PC-9 (cell line): Measurements from ENCODE around the gene PRSS2. TPM values are rescaled to one million over a fixed set of nuclear protein-coding genes. Genes with fewer than 3 reads are reported as not detected.

Experiments
- BruUV-seq: library from RNA; stranded (reverse); fragments of 400-500 nt; replicated peaks from 2 replicates; lab custom pipeline; 2021; lab: Mats Ljungman, UMichigan
- CTCF ChIA-PET: fragments of 300-600 bp; sonication (Branson Sonifier 250); formaldehyde crosslinking; loops from one replicate; lab custom pipeline; 2022; ENCODE audit warnings: antibody characterized with exemption; lab: Charles Lee
- POLR2A ChIA-PET: fragments of 300-600 bp; sonication (Branson Sonifier 250); formaldehyde crosslinking; loops from one replicate; lab custom pipeline; 2022; ENCODE audit warnings: antibody characterized with exemption; ENCODE audit not compliant: unreplicated experiment; lab: Charles Lee
- DNase-seq, 2 experiments: peaks; one replicate each; pipeline versions ENCODE4 v3.0.0 to v3.0.0-alpha.2; 2015 to 2022; ENCODE audit warnings: mixed read lengths in 1 of 2
- H2AFZ ChIP-seq: fragments of 200-600 bp; sonication (generic); 2 replicates; pipeline ENCODE4 v1.8.1; 2017; ENCODE audit warnings: antibody characterized with exemption
- H3F3A ChIP-seq: fragments of 200-600 bp; sonication (generic); 2 replicates; pipeline ENCODE4 v1.8.1; 2017; ENCODE audit warnings: antibody characterized with exemption, mild to moderate bottlenecking, low read depth; ENCODE audit not compliant: insufficient read depth
- H3K27ac ChIP-seq: fragments of 200-600 bp; sonication (generic); 2 replicates; pipeline ENCODE4 v1.6.1; 2016; ENCODE audit warnings: mixed run types
- H3K27me3 ChIP-seq: fragments of 200-600 bp; sonication (generic); 2 replicates; pipeline ENCODE4 v1.6.1; 2016; ENCODE audit warnings: low read depth, mixed run types; ENCODE audit not compliant: insufficient read depth
- H3K36me3 ChIP-seq: fragments of 200-600 bp; sonication (generic); 2 replicates; pipeline ENCODE4 v1.6.1; 2016; ENCODE audit warnings: low read depth, mixed run types
- H3K4me1 ChIP-seq: fragments of 200-600 bp; sonication (generic); replicated peaks from 2 replicates; pipeline ENCODE4 v1.6.1; 2016; ENCODE audit warnings: mixed run types; ENCODE audit not compliant: insufficient read depth
- H3K4me2 ChIP-seq: fragments of 200-600 bp; sonication (generic); 2 replicates; pipeline ENCODE4 v1.6.1; 2017; ENCODE audit warnings: mixed run types
- H3K4me3 ChIP-seq: fragments of 200-600 bp; sonication (generic); 2 replicates; pipeline ENCODE4 v1.6.1; 2016; ENCODE audit warnings: mixed run types
- H3K79me2 ChIP-seq: fragments of 200-600 bp; sonication (generic); 2 replicates; pipeline ENCODE4 v1.6.1; 2017; ENCODE audit warnings: low read depth, mixed run types
- H3K9me2 ChIP-seq: fragments of 200-600 bp; sonication (generic); 2 replicates; pipeline ENCODE4 v1.8.1; 2017; ENCODE audit warnings: mild to moderate bottlenecking; ENCODE audit not compliant: insufficient read depth
- H3K9me3 ChIP-seq: fragments of 200-600 bp; sonication (generic); 2 replicates; pipeline ENCODE4 v1.8.1; 2016; ENCODE audit warnings: low read depth; ENCODE audit not compliant: insufficient read depth
- H4K20me1 ChIP-seq: fragments of 200-600 bp; sonication (generic); 2 replicates; pipeline ENCODE4 v1.8.1; 2017; ENCODE audit not compliant: insufficient read depth
- EZH2 ChIP-seq: fragments of 200-600 bp; sonication (generic); IDR thresholded peaks from 2 replicates; pipeline ENCODE4 v1.8.0; 2017; ENCODE audit warnings: antibody characterized with exemption, low read depth
- intact Hi-C: fragments of 100-400 bp; cut with micrococcal nuclease; formaldehyde crosslinking; loops from one replicate; pipeline ENCODE4 v1.10.0; 2022; ENCODE audit not compliant: unreplicated experiment
- total RNA-seq: library from RNA; stranded (reverse); gene quantifications from 2 replicates; pipeline ENCODE4 v1.2.3, GENCODE V29; 2021
- TF ChIP-seq, protein P1 (sequence below): fragments of 200-600 bp; sonication (generic); conservative IDR thresholded peaks from 2 replicates; pipeline ENCODE4 v1.6.1; 2017; ENCODE audit warnings: mixed run types, antibody characterized with exemption, mild to moderate bottlenecking, moderate library complexity

PRSS2 gene
- total RNA-seq, 1 experiment from 2014 or later, result not detected

DNA sequence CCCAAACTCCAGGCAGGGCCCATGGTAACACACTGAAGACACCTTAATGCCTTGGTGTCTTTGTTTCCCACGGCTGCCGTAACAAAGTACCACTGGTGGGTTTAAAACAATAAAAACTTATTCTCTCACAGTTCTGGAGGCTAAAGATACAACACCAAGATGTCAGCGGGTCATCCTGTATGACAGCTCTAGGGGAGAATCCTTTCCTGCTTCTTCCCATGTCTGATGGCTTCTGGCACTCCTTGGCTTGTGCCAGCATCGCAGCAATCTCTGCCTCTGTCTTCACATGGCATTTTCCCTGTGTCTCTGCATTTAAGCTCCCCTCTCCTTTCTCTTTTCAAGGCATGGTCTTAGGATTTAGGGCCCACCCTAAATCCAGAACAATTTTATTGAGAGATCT, 33.1 kb downstream of the PRSS2 start:
- Histone ChIP-seq H3F3A (peaks cover 25% of the 10 kb centered on the region), H3K27ac (no peak overlapping the region), H3K27me3 (no peaks in the 10 kb centered on the region), H3K4me3 (no peak overlapping the region), H3K9me2 (no peaks in the 10 kb centered on the region), H3K9me3 (no peaks in the 10 kb centered on the region; the same call in 1 of the 2 replicates), H3K4me1 (peaks cover 36% of the 10 kb centered on the region), H2AFZ (no peak overlapping the region), H3K79me2 (peaks cover 20% of the 10 kb centered on the region), H3K4me2 (no peak overlapping the region), H3K36me3 (peaks cover 27% of the 10 kb centered on the region; the same call in 1 of the 2 replicates), H4K20me1 (no peaks in the 10 kb centered on the region)
- TF ChIP-seq, protein P1, sequence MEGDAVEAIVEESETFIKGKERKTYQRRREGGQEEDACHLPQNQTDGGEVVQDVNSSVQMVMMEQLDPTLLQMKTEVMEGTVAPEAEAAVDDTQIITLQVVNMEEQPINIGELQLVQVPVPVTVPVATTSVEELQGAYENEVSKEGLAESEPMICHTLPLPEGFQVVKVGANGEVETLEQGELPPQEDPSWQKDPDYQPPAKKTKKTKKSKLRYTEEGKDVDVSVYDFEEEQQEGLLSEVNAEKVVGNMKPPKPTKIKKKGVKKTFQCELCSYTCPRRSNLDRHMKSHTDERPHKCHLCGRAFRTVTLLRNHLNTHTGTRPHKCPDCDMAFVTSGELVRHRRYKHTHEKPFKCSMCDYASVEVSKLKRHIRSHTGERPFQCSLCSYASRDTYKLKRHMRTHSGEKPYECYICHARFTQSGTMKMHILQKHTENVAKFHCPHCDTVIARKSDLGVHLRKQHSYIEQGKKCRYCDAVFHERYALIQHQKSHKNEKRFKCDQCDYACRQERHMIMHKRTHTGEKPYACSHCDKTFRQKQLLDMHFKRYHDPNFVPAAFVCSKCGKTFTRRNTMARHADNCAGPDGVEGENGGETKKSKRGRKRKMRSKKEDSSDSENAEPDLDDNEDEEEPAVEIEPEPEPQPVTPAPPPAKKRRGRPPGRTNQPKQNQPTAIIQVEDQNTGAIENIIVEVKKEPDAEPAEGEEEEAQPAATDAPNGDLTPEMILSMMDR, result no peak
- no peak for TF ChIP-seq EZH2
- no TSS peak for BruUV-seq
- intact Hi-C loops, result no loop called here
- ChIA-PET CTCF (no interaction called here), POLR2A (no interaction called here)
- no peak for DNase-seq

- POLR2A ChIA-PET, result no interaction called here
Observed at GRCh38 chr7:142804728-142805207, 34.0 kb downstream of the PRSS2 start.

GRCh38 chr7:142805350-142806021, 34.7 kb downstream of the PRSS2 start:
- H3K79me2 ChIP-seq, result peaks cover 5% of the 10 kb centered on the region
- TF ChIP-seq EZH2, result no peak
- TF ChIP-seq, protein P1, result no peak
- ChIA-PET POLR2A (no interaction called here), CTCF (no interaction called here)
- no peak overlapping the region for H3K4me2 ChIP-seq
- H3K27ac ChIP-seq, result peak overlapping the region; percentile 96; the same call in 1 of the 2 replicates
- H2AFZ ChIP-seq, result no peak overlapping the region
- H3K9me2 ChIP-seq, result no peaks in the 10 kb centered on the region
- no peaks in the 10 kb centered on the region for H3K27me3 ChIP-seq
- H3K36me3 ChIP-seq, result peaks cover 16% of the 10 kb centered on the region; the same call in 1 of the 2 replicates
- no peaks in the 10 kb centered on the region; the same call in 1 of the 2 replicates for H3K9me3 ChIP-seq
- no TSS peak for BruUV-seq
- peaks cover 41% of the 10 kb centered on the region for H3F3A ChIP-seq
- no peaks in the 10 kb centered on the region for H4K20me1 ChIP-seq
- H3K4me3 ChIP-seq, result no peak overlapping the region
- peaks cover 42% of the 10 kb centered on the region for H3K4me1 ChIP-seq
- no peak for DNase-seq
- intact Hi-C loops, result no loop called here

More at GRCh38 chr7:142804728-142805207, 34.0 kb downstream of the PRSS2 start:
- no peaks in the 10 kb centered on the region for H4K20me1 ChIP-seq
- H3K4me2 ChIP-seq, result no peak overlapping the region
- peaks cover 22% of the 10 kb centered on the region; the same call in 1 of the 2 replicates for H3K36me3 ChIP-seq
- CTCF ChIA-PET, result no interaction called here
- no TSS peak for BruUV-seq
- TF ChIP-seq, protein P1, result no peak
- TF ChIP-seq EZH2, result no peak
- H3K4me1 ChIP-seq, result peaks cover 36% of the 10 kb centered on the region
- no peak overlapping the region for H2AFZ ChIP-seq
- no peak overlapping the region for H3K4me3 ChIP-seq
- intact Hi-C loops, result no loop called here
- H3K27me3 ChIP-seq, result no peaks in the 10 kb centered on the region
- no peak overlapping the region for H3K27ac ChIP-seq
- no peaks in the 10 kb centered on the region for H3K9me2 ChIP-seq
- peaks cover 12% of the 10 kb centered on the region for H3K79me2 ChIP-seq
- peaks cover 34% of the 10 kb centered on the region for H3F3A ChIP-seq
- no peak for DNase-seq
- H3K9me3 ChIP-seq, result no peaks in the 10 kb centered on the region; the same call in 1 of the 2 replicates
